GM21360 (cell line): Measurements from ENCODE around the gene C19orf38.

Experiments used
- ATAC-seq: cut with Tn5 transposase; IDR thresholded peaks from one replicate; pipeline ENCODE4 v1.9.1; 2021; ENCODE audit warnings: mild to moderate bottlenecking, moderate library complexity; ENCODE audit not compliant: unreplicated experiment

Gene C19orf38, protein sequence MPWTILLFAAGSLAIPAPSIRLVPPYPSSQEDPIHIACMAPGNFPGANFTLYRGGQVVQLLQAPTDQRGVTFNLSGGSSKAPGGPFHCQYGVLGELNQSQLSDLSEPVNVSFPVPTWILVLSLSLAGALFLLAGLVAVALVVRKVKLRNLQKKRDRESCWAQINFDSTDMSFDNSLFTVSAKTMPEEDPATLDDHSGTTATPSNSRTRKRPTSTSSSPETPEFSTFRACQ

DNA sequence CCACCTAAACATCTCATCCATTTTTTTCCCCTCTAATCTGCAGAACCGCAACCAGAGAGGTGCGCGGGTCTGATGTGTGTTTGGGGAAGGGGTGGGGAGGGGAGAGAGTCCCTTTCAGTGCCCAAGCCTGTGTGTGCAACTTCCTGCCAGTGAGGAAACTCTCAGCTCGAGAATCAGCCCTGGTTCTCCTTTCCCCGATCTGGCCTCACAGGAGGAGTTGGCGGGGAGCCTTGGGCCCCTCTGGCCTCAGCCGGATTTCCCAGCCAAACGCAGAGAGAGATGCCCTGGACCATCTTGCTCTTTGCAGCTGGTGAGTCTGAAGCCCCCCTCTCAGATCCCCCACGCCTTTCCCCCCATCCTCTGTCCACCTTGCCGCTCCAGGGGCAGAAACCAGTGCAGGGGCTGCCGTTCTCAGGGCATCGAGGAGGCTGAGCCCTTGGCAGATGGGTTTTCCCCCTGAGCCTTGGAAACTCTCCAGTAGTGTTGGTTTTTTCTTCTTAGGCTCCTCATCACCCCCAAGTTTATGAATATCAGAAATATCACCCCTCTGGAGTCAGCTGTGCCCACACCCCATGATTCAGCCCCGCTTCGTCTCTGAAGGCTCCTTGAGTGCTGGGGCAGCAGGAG, at the start of gene C19orf38:
Gene C19orf38, plus strand, starts transcription at position 186 of the 627 bp plus-strand sequence. Its CDS starts 94 bp downstream, at position 280.
- ATAC-seq: no peak

DNA sequence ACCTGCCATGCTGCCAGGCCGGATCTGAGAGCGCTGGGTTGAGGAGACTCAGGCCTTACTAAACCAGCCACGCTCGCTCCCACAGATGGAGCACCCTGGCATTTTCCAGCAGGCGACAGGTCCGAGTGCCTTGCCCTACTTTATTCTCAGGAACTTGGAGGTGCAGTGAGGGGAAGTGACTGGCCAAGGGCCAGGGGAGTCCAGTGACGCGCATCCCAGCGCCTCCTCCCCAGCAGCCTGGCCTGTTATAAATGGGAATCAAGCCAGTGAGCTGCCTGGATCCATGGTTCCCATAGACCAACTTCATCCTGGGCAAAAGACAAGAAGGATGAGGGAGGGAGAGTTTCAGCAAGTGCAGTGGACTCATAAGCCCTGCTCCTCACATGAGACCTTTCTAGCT, 47.7 kb upstream of the C19orf38 start:
- ATAC-seq: no peak

DNA sequence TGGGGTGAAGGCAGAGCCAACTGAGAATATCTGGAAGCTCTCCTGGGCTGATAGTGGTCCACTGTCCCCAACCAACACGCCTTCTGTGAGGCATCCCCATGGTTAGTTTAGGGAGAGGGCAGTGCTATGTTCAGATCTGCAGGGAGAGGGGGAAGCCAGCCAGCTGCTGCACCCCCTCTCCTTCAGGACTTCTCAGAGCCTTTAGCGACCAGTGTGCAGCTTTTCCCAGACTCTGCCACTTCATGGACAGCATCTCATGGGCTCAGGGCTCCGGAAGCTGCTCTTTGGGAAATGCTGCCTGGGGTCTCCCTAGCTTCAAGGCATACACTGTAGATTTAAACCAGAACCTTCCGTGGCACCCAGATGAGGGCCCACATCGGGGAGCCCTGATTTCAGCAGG, 45.7 kb upstream of the C19orf38 start:
- ATAC-seq: no peak

DNA sequence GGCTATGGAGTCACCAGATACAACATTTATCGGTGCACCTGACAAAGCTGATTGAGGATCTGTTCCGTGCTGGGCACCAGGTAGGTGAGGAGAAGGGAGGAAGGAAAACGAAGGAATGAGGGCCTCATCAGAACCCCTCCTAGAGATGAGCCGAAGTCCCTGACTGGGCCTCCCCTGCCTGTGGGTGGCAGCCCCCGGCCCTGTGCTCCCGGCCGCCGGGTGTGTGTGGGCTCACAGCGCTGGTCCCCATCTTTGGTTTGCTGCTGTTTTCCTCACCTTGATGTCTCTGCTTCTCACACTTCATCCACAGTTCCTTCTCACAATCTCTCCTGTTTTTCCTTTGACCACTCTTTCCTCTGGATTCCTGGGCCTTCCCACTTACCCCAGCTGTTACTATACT, 45.0 kb upstream of the C19orf38 start:
- ATAC-seq: no peak

DNA sequence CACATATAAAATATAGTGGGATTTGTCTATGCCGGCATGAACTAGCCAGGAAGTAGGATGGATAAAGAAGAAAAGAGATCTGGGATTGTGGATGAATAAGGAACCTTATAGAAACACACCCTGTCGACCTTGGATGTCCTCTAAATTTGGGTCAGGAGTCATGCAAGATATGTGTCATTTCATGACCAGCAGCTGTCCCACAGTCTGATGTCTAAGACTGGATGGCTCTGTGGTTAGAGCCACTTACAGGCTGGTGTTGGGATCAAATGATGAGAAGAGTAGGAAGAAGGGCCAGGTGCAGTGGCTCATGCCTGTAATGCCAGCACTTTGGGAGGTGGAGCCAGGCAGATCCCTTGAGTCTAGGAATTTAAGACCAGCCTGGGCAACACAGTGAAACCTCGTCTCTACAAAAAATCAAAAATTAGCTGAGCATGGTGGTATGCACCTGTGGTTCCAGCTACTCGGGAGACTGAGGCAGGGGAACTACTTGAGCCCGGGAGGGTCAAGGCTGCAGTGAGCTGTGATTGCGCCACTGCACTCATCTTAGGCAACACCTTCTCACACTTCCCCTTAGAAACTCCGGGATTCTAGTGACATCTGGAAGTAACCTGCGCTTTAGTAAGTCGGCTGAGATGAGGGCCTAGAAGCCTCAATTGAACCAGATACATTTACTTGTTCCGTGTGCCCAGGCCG, 43.0 kb upstream of the C19orf38 start:
- ATAC-seq: no peak

DNA sequence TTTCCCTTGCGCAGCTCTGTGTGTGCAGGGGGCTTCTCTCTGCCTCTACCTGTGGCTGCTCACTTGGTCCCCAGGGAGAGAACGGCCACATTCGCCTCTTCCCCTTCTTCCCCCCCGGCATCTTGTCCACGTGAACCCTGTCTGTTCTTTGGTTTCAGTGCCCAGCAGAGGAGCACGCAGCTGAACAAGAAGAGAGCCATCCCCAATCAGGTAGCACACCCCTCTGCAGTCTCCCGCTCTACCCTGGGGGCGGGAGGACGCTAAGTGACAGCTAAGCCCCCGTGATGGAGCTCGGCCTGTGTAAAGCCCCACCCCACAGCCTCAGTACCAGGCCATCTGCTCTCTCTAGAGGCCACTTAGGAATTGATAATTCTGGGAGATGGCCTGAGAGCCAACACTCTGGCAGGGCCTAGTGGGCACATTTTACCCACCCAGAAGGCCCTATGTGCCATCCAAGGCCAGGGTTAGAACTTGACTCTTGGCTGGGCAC, 42.4 kb upstream of the C19orf38 start:
- no peak for ATAC-seq

DNA sequence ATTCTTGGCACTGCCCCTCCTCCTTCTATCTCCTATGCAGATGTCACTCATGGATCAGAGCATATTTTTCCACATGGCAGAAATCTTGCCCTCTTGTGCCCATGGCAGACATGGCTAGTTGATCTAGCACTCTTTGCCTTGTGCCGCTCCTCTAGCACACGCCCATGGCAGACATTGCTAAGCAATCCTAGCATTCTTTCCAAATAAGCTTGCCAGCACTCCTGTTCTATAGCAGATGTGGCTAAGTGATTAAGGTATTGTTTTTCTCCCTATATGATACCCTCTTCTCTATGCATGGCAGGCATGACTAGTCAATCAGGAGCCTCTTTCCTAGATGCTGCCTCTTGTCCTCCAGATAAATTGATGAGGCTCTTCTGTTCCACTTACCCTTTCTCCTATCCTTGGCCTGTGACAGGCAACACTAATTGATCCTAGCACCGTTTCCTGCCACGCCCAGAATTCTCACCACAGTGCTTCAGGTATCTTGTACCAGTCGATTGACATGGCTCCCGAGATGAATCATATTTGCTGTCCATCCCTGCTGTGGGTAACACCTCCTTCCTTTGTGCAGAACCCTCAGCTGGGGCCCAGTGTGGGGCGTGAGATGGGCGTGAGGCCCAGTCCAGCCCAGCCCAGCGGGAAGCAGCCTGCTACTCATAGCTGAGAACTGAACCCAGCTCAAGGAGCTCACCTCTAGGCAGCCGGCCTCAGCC, 39.1 kb upstream of the C19orf38 start:
- no peak for ATAC-seq

DNA sequence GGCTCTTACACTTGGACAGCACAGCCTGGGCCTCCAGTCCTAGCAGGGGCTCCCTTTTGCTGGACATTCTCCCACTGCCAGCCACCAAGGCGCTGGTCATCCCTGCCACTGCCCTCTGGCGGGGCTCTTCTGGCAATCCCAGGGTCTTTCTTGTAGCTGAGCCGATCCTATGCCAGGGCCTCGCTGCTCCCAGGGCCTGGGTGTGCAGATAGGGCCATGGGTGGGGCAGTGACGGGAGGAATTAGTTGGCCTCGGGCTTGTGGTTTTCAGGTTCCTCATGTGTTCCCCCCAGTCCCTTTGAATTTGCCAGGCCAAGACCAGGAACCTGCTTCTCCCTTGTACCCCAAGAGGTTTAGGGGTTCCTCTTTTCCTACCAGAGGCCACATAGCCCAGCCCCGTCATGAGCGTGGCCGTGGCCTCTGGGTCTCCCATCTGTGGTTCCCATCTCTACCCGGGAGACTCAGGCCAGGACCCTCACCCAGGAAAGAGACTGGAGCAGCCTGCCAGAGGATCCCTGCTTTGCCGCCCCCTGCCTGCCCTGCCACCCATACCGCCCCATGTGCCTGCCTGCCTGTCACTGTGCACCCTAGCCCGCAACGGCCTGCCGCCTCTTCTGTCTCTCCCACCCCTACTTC, 38.4 kb upstream of the C19orf38 start:
- ATAC-seq: no peak

DNA sequence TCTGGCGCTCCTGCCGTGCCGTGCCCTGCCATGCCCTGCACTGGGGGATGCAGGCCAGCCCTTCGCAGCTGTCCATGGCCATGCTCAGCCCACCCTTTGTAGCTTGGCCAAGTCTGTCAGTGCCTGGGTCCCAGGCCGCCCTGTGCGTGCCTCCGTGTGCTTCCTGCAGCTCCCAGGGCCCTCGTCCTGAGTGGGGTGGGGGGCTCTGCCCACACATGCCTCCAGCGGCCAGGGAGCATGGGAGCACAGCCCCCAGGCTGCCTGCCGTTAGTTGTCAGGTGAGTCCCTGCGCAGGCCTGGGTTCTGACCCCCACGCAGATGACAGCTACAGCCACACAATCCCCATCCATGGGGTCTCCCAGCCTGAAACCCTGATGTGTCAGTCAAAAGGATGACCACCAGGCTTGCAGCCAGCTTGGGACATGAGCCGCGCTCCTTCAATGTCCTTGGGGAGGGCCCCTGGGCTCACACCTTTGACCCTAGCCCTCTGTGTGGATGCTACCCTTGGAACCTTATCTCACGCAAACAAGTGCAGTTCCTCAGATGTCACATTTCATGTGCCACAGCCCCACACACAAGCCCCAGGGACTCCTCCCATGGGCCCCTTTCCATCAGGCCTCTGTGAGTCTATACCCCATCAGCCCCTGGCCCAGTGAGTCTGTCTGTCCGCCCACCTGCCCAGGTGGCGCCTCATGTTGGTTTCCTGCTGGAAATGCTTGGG, 36.7 kb upstream of the C19orf38 start:
- no peak for ATAC-seq

DNA sequence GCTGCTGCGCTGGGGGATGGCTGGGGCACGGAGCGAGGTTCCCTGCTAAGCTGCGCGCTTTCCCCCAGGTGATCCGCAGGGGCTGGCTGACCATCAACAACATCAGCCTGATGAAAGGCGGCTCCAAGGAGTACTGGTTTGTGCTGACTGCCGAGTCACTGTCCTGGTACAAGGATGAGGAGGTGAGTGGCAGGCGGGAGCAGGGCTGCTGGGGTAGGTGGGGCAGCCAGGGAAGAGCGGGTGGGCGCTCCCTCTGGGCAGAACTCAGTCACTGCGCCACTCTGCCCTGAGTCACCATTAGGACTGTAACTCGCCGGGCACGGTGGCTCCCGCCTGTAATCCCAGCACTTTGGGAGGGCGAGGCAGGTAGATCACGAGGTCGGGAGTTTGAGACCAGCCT, 36.0 kb upstream of the C19orf38 start:
- ATAC-seq: no peak

DNA sequence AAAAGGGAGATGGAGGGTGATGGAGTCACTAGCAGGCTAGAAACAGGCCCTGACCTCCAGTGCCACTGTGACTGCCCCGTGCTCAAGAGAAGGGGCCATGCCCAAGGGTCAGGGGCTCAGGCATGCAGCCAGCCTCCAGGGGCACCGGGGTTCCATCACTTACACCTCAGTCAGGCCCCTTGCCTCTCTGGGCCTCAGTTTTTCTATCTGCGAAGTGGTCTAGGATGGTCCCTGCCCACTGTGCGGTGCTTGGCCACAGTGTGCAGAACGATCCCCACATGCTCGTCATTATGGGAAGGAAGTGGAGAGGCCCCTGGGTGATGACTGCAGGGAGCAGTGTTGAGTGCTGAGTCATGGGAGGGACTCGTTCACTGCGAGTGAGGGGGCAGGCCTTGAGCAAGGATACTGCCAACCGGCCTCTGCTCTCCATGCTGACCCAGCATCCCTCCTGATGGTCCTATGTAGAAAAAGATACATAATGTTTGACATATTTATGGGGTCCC, 35.3 kb upstream of the C19orf38 start:
- ATAC-seq: no peak

DNA sequence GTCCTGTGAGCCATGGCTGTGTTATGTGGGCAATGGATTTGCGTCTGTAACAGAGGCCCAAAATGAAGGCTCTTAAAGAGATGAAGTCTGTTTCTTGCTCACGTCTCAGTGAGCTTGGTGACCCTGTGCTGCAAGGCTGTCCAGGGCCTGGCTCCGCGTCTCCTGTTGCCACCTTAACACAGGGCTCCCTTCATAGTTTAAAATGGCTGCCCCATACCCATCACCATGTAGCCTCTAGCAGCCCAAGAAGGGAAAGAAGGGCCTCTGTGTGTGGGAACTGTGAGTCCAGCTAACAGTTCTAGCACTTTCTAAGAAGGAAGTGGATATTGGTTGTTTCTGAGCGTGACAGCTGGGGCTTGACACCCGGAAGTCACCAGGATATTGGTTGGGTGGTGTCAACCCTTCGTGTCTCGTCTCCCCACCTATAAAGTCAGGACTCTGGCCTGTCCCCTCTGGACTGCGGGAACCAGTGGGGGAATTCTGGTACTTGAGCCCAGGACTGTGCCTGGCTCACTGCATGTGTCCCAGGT, 33.1 kb upstream of the C19orf38 start:
- ATAC-seq: no peak

DNA sequence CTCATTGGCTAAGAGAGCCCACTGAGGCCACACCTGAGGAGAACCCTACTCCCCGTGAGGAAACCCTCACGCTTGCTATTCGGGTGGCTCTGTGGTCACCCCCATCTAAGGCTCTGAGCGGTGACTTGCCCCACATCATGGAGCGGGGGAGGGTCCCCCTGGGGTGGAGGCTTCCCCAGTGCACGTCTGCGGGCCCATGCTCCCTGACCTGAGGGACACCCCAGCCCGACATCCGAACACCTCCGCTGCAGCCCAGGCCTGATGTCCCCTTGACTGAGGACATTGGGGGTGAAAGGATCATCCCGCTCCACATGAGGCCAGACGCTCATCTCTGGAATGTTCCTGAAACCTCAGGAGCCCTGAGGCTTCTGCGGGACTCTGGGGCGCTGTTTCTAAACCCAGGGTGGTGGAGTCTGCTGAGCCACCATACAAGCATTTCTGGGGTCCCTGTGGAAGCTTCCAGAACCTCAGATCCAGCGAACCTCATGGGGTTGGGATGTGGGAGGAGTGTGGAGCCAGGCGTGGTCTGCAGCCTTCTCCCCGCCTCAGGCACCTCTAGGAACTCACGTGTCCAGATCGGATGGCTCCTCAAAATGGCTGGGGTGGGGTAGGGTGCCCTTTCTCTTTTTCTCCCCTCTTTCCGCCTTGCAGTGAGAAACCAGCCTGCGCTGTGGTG, 32.1 kb upstream of the C19orf38 start:
- ATAC-seq: no peak

DNA sequence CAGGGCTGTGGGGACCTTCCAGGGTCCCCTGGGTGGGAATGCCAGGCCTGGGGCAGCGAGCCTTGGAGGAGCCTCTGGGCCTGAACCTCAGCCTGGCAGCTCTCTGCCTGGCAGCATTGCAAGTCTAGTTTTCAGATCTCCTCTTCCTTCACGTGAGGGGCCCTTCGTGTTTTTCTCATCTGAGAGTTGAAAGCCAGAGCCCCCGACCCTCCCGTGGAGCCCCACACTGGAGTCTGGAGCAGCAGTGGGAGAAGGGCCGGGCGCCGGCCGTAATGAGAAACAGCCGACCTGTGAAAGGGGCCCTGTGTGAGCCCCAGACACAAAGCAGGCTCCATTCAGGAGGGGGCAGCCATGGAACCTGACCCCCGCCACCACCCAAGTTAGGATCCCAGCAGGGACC, 31.5 kb upstream of the C19orf38 start:
- no peak for ATAC-seq

DNA sequence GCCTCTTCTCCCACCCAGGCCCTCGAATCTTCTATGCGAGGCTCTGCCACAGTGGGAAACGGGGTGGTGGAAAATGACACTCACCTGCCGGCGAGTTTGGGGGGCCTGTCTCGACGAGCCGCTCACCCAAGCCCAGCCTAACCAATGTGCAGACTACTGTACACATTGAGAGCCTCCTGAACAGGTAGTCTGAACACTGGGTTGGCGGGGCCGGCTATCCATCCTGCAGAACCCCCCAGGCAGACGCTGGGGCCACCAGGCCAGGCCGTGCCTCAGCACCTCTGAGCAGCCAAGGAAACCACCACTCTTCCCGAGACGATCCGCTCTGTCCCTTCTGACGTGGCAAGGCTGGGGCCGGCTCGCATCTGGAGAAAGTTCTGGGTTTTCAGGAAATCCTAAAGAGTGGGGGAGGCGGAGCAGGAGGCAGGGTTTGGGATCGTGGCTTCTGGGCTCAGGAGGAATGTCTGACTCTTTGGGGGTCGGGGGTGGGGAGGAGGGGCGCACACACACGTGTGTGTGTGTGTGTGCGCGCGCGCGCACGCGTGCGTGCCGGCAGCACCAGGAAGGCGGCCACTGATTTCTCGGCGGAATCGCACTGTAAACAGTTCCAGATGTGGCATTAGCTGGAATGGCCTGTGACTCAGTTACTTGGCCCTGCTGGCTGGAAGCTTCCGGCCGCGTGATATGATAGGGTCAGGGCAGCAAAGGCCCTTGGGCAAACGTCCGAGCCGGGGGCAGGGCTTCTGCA, 30.8 kb upstream of the C19orf38 start:
- ATAC-seq: no peak

DNA sequence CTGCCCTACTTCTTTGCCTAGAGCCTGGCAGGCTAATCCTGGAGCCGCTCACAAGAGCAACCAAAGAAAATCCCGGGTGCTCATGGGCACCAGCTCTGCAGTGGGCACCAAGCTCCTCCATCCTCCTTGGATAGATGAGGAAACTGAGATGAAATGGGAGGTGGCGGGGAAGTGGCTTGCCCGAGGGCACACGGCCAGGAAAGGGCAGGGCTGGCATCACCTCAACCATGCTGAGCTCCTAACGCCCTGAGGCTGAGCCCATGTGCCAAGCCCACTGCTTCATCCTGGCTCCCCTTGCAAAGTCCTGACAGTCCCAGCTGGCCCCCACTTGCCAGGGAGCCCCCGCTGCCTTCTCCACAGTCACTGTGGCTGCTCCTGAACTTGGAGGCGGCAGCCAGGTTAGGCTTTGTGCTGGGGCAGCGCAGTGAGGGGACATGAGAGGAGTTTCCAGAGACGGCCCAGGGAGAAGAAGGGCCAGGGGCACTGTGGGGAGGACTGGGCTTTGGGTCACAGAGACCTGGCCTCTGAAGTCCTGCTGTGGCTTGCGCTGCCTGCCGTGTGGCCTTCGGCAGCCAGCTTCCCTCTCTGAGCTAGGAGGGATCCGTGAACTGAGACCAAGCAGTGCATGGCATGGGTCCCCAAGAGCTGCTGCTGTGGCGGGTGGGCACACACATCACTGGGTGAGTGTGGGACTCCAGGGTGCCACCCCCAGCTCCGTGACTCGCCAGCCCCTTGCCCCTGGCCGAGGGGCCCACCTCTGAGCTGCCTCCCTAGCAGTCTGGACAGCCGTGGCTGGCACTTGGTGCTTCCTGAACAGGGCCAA, 29.7 kb upstream of the C19orf38 start:
- ATAC-seq: no peak

DNA sequence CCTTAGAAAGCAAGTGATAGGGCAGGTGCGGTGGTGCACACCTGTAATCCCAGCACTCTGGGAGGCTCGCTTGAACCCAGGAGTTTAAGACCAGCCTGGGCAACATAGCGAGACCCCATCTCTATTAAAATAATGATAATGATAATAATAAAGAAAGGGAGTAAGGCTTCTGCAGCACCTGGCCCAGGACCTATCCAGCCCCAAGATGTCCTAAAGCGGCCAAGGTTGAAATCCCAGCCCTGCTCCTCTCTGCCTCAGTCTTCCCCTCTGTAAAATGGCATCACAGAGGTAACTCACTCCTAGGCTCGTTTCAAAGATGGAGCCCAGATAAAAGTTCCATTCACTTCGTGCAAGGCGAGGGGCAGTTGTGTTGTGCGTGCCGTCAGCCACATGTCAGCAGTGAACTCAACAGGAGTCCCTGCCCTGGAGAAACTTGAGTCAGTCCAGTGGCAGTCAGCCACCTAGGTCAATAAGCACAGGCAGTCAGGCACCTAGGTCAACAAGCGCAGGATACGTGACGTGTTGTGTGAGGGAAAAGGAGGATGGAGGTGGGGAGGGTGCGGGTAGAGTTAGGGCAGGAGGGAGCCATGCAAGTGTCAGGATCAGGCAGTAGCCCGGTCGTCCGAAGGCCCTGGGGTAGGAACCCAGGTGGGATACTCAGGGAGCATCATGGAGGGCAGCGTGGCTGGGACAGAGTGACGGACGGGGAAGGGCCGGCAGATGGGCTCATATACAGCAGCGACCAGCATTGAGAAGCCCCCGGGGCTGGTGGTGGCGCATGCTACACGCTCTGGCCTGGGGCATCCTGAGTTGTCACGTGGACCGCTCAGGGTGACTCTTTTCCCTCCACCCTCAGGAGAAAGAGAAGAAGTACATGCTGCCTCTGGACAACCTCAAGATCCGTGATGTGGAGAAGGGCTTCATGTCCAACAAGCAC, 28.8 kb upstream of the C19orf38 start:
- no peak for ATAC-seq
